Measurements from ENCODE around the gene THAP7.
A peak's percentile ranks its signal among the peaks of the same experiment; 100 is the strongest.

THAP7 gene

GRCh38 chr22:20992456-20993303, 9.2 kb downstream of the THAP7 start:
- no peak for DNase-seq

- DNase-seq, result no peak
Measured at GRCh38 chr22:20992056-20992442, 9.9 kb downstream of the THAP7 start.

GRCh38 chr22:20991252-20992055, 10.5 kb downstream of the THAP7 start:
- no peak for DNase-seq

- DNase-seq, result no peak
Measured at GRCh38 chr22:20990184-20991180, 11.4 kb downstream of the THAP7 start.

GRCh38 chr22:20989323-20990138, 12.4 kb downstream of the THAP7 start:
- DNase-seq, result no peak

GRCh38 chr22:20988573-20989322, 13.2 kb downstream of the THAP7 start:
- no peak for DNase-seq

- no peak for DNase-seq
Measured at GRCh38 chr22:20987375-20987774, 14.5 kb downstream of the THAP7 start.

- DNase-seq, result no peak
Measured at GRCh38 chr22:20986365-20986764, 15.6 kb downstream of the THAP7 start.

GRCh38 chr22:20985720-20986119, 16.2 kb downstream of the THAP7 start:
- DNase-seq, result no peak

- no peak for DNase-seq
Measured at GRCh38 chr22:20983081-20983771, 18.7 kb downstream of the THAP7 start.

- DNase-seq, result no peak
Measured at GRCh38 chr22:20982563-20982882, 19.4 kb downstream of the THAP7 start.

- peak; percentile 90 for DNase-seq
Measured at GRCh38 chr22:20981787-20982562, 19.9 kb downstream of the THAP7 start, which contains the start of gene LZTR1. TSS of gene LZTR1 (plus strand) at chr22:20982297. CDS start at chr22:20982372, 75 bp downstream.

- no peak for DNase-seq
Measured at GRCh38 chr22:20980938-20981722, 20.8 kb downstream of the THAP7 start.

- DNase-seq, result no peak
Measured at GRCh38 chr22:20980523-20980922, 21.4 kb downstream of the THAP7 start.

- DNase-seq, result no peak
Measured at GRCh38 chr22:20979940-20980453, 21.9 kb downstream of the THAP7 start.

- DNase-seq, result peak; percentile 82
Measured at GRCh38 chr22:20979243-20979809, 22.6 kb downstream of the THAP7 start.

GRCh38 chr22:20978419-20978818, 23.5 kb downstream of the THAP7 start:
- no peak for DNase-seq

GRCh38 chr22:20977516-20978170, 24.3 kb downstream of the THAP7 start:
- no peak for DNase-seq

Data from activated effector memory CD4-positive, alpha-beta T cell treated with anti-CD3 and anti-CD28 coated beads, Interleukin-2, amount 50 U/mL, for 16 hours (primary cell).